Uterus (tissue), 4 donors: ENCODE results near the gene SLC23A2. TPM values are rescaled to one million over a fixed set of nuclear protein-coding genes. Genes with fewer than 3 reads are reported as not detected.
"Not testable (repeated sequence)": the region's sequence is repeated elsewhere in the genome, so short reads cannot be mapped to it uniquely, and the experiment has no call there.

Experiments
- DNase-seq, 2 donors: peaks; one replicate each; pipeline ENCODE4 v3.0.0-alpha.2; 2019 to 2020
- H3K27ac ChIP-seq, 2 donors: fragments of 200-600 bp; sonication (generic); 1 replicate in 1 of 2; 2 replicates in 1 of 2; pipeline ENCODE4 v1.5.1; 2016 to 2018
- H3K27me3 ChIP-seq, 2 donors: fragments of 200-600 bp; sonication (generic); one replicate each; pipeline ENCODE4 v1.5.1; 2018 to 2019; ENCODE audit warnings: control low read depth in 1 of 2
- H3K36me3 ChIP-seq, 2 donors: fragments of 200-600 bp; sonication (generic); one replicate each; pipeline ENCODE4 v1.5.1; 2019; ENCODE audit warnings: control low read depth in 1 of 2
- H3K4me1 ChIP-seq, 2 donors: fragments of 200-600 bp; sonication (generic); one replicate each; pipeline ENCODE4 v1.5.1; 2018 to 2019; ENCODE audit warnings: control low read depth in 1 of 2
- H3K4me3 ChIP-seq, 2 donors: fragments of 200-600 bp; sonication (generic); 1 replicate in 1 of 2; 2 replicates in 1 of 2; pipeline ENCODE4 v1.5.1; 2018 to 2019; ENCODE audit warnings: mild to moderate bottlenecking in 1 of 2
- H3K9me3 ChIP-seq, 2 donors: fragments of 200-600 bp; sonication (generic); one replicate each; pipeline ENCODE4 v1.5.1; 2019; ENCODE audit warnings: control low read depth in 1 of 2
- POLR2A ChIP-seq, 2 donors: fragments of 450-650 bp; IDR thresholded peaks; one replicate each; pipeline ENCODE4 v1.6.1; 2016; ENCODE audit warnings: antibody characterized with exemption in 2 of 2, mild to moderate bottlenecking in 1 of 2, moderate library complexity in 1 of 2
- intact Hi-C: fragments of 100-400 bp; cut with DNase I; formaldehyde crosslinking; loops from one replicate; pipeline ENCODE4 v1.15.1; 2023; ENCODE audit warnings: low total_unique reads
- total RNA-seq, 4 donors: library from RNA; depleted of rRNA in 3 of 4; stranded (reverse); fragments of >200 nt in 3 of 4; gene quantifications; one replicate each; pipeline versions ENCODE4 v1.1.0 to v1.2.4, GENCODE V29; 2014 to 2023
- TF ChIP-seq, protein P1 (sequence below), 4 experiments: fragments of 200-600 bp in 2 of 4; fragments of 450-650 bp in 2 of 4; sonication (generic) in 2 of 4; IDR thresholded peaks; one replicate each; pipeline ENCODE4 v1.5.1; 2016 to 2019; ENCODE audit warnings: antibody characterized with exemption in 4 of 4, mild to moderate bottlenecking in 2 of 4, moderate library complexity in 1 of 4
- donor health status: DM: yes; HTN: yes; CAD: no.

SLC23A2 gene
- total RNA-seq, 4 donors from 2014 or later = 6.2 to 41.4 (median 26.6) TPM

DNA sequence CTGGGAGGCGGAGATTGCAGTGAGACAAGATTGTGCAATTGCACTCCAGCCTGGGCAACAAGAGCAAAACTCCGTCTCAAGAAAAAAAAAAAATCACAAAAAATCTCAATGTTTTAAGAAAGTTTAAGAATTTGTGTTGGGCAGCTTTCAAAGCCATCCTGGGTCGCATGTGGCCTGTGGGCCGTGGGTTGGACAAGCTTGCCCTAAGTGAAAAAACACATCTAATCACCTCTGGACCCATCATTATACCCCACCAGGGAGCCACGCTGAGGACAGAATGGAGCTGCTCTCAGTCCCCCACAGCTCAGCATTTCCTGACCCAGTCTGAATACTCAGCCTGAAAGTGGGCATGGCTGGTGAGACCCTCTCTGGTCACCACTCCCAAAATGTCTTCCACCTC, 150.3 kb downstream of the SLC23A2 start:
- Histone ChIP-seq H3K4me3 (no peak overlapping the region), H3K27me3 (no peaks in the 10 kb centered on the region), H3K27ac (no peak overlapping the region), H3K4me1 (no peaks in the 10 kb centered on the region), H3K9me3 (no peaks in the 10 kb centered on the region), H3K36me3 (no peaks in the 10 kb centered on the region)
- no peak for TF ChIP-seq POLR2A (IDR thresholded peaks at IDR 0.05)
- TF ChIP-seq, protein P1, sequence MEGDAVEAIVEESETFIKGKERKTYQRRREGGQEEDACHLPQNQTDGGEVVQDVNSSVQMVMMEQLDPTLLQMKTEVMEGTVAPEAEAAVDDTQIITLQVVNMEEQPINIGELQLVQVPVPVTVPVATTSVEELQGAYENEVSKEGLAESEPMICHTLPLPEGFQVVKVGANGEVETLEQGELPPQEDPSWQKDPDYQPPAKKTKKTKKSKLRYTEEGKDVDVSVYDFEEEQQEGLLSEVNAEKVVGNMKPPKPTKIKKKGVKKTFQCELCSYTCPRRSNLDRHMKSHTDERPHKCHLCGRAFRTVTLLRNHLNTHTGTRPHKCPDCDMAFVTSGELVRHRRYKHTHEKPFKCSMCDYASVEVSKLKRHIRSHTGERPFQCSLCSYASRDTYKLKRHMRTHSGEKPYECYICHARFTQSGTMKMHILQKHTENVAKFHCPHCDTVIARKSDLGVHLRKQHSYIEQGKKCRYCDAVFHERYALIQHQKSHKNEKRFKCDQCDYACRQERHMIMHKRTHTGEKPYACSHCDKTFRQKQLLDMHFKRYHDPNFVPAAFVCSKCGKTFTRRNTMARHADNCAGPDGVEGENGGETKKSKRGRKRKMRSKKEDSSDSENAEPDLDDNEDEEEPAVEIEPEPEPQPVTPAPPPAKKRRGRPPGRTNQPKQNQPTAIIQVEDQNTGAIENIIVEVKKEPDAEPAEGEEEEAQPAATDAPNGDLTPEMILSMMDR (IDR thresholded peaks at IDR 0.05) = no peak
- DNase-seq = no peak
- intact Hi-C loops = no loop called here

DNA sequence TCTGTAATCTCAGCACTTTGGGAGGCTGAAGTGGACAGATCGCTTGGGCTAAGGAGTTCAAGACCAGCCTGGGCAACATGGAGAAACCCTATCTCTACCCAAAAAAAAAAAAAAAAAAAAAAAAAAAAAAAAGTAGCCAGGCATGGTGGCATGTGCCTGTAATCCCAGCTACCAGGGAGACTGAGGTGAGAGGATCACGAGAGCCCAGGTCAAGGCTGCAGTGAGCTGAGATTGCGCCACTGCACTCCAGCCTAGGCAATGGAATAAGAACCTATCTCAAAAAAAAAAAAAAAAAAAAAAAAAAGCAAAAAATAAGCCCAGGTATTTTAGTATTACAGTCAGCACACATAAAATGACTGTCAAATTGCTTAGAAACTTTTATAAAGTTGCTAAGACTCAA, 152.5 kb downstream of the SLC23A2 start:
- DNase-seq, H3K27ac ChIP-seq, H3K4me1 ChIP-seq, H3K9me3 ChIP-seq, intact Hi-C loops, H3K36me3 ChIP-seq, H3K27me3 ChIP-seq, H3K4me3 ChIP-seq: not testable (repeated sequence)

DNA sequence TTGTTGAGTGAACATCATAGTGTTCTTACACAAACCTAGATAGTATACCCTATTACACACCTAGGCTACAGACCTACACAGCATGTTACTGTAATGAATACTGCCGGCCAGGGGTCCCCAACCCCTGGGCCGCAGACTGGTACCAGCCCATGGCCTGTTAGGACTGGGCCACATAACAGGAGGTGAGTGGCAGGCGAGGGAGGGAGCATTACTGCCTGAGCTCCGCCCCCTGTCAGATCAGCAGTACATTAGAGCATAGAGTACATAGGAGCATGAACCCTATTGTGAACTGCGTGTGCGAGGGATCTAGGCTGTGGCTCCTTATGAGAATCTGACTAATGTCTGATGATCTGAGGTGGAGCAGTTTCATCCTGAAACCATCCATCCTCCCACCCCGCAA, 153.3 kb downstream of the SLC23A2 start:
- H3K27me3 ChIP-seq = no peaks in the 10 kb centered on the region
- no peak overlapping the region for H3K27ac ChIP-seq
- H3K4me1 ChIP-seq = no peaks in the 10 kb centered on the region
- no peak for TF ChIP-seq POLR2A (IDR thresholded peaks at IDR 0.05)
- TF ChIP-seq, protein P1 (IDR thresholded peaks at IDR 0.05) = no peak
- intact Hi-C loops = no loop called here
- H3K36me3 ChIP-seq = no peaks in the 10 kb centered on the region
- DNase-seq = no peak
- H3K9me3 ChIP-seq = no peaks in the 10 kb centered on the region
- H3K4me3 ChIP-seq = no peak overlapping the region

DNA sequence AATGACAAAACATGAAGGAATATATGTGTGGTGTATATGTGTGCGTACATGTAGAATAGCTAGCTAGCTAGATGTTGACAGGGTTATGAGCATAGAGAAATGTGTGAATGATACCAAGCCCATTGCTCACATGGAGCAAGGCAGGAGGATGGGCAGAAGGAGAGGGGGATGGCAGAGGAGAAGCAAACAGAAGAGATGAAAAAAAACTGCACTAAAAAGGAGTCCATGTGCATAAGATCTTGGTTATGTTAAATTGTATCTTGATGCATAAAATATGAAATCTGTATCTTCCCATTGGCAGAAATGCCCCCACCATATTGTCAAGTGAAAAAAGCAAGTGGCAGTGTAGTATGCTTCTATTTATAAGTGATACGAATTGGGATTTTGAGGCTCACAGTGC, 154.5 kb downstream of the SLC23A2 start:
- no peak for DNase-seq
- H3K4me3 ChIP-seq = no peak overlapping the region
- no peaks in the 10 kb centered on the region for H3K9me3 ChIP-seq
- intact Hi-C loops = no loop called here
- TF ChIP-seq, protein P1 (IDR thresholded peaks at IDR 0.05) = no peak
- no peak for TF ChIP-seq POLR2A (IDR thresholded peaks at IDR 0.05)
- H3K36me3 ChIP-seq = no peaks in the 10 kb centered on the region
- H3K27me3 ChIP-seq = no peaks in the 10 kb centered on the region
- no peak overlapping the region for H3K27ac ChIP-seq
- no peaks in the 10 kb centered on the region for H3K4me1 ChIP-seq

DNA sequence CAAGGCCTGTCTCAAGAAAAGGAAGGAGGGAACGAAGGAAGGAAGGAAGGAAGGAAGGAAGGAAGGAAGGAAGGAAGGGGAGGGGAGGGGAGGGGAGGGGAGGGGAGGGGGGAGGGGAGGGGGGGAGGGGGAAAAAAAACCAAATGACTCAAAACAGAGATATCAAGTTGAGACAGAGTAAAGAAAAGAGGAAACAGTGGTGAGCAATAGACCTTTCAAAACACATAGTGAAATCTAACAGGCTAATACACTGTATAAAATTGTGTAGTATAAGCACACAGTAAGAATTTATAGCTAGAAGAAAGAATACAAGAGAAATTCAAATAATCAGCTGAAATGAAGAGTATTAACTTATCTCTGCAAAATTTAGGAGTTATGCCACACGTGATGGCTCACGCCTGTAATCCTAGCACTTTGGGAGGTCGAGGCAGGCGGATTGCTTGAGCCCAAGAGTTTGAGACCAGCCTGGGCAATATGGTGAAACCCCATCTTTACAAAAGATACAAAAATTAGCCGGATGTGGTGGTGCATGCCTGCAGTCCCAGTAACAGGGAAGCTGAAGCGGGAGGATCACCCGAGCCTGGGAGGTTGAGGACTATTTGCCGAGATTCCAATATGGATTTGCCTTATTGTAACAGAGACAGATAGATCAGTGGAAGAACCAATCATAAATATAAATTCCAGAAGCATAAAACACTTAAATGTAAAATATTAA, 156.4 kb downstream of the SLC23A2 start:
- Histone ChIP-seq H3K4me3 (no peak overlapping the region), H3K27me3 (no peaks in the 10 kb centered on the region), H3K9me3 (no peaks in the 10 kb centered on the region), H3K4me1 (no peaks in the 10 kb centered on the region), H3K36me3 (no peaks in the 10 kb centered on the region), H3K27ac (no peak overlapping the region)
- intact Hi-C loops = no loop called here
- no peak for DNase-seq
- TF ChIP-seq, protein P1 (IDR thresholded peaks at IDR 0.05) = no peak

DNA sequence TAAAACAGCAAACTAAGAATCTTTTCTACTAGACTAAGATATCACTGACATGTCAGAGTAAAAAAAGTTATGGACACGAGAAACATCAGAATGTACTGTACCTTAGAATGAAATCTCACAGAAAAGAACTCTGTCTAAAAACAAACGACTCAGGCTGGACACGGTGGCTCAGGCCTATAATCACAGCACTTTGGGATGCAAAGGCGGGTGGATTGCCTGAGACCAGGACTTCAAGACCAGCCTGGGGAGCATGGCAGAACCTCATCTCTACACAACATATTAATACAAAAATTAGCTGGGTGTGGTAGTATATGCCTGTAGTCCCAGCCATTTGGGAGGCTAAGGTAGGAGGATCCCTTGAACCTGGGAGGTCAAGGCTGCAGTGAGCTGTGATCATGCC, 157.0 kb downstream of the SLC23A2 start:
- intact Hi-C loops = no loop called here
- Histone ChIP-seq H3K4me1 (no peaks in the 10 kb centered on the region), H3K27me3 (no peaks in the 10 kb centered on the region), H3K27ac (no peak overlapping the region), H3K9me3 (no peaks in the 10 kb centered on the region), H3K36me3 (no peaks in the 10 kb centered on the region), H3K4me3 (no peak overlapping the region)
- no peak for DNase-seq
- TF ChIP-seq POLR2A (IDR thresholded peaks at IDR 0.05) = no peak
- TF ChIP-seq, protein P1 (IDR thresholded peaks at IDR 0.05) = no peak
